HG02798 (cell line): ENCODE data around the gene ISYNA1.

Experiments
- ATAC-seq: cut with Tn5 transposase; IDR thresholded peaks from one replicate; pipeline ENCODE4 v1.9.1; 2021; ENCODE audit warnings: mild to moderate bottlenecking; ENCODE audit not compliant: unreplicated experiment, poor library complexity

ISYNA1 gene

GRCh38 chr19:18433015-18433691, 4.8 kb downstream of the ISYNA1 start:
- peak; percentile 25 for ATAC-seq

DNA sequence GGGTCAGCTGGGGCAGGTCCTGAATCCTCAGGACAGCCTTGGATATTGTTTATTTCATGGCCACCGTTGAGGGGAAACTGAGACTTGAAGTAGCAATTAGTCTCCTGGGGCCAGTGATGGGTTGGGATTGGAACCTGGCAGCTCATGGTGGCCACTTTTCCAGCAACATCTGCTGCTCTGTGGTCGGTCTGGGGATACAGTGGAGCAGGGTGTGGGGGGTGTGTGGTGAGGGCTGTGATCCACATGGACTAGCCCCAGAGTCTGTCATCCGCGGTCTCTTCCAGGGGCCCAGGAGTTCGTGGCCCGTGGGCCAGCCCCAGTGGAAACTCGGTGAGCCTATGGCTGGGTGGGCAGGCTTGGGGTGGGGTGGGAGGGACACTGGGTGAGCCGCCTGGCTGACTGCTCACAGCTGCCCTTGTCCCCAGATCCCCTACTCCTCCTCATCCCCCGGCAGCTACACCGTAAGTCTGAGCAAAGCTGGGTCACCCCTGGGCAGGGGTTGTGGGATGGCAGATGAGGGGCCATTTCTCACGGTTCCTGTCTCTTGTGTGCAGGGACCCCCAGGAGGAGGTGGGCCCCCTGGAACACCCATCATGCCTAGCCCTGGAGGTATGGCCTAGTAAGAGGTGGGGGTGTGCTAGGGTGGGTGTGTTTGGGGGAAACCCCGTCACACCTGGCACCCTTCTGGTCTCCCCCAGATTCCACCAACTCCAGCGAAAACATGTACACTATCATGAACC, 5.5 kb downstream of the ISYNA1 start:
- no peak for ATAC-seq

DNA sequence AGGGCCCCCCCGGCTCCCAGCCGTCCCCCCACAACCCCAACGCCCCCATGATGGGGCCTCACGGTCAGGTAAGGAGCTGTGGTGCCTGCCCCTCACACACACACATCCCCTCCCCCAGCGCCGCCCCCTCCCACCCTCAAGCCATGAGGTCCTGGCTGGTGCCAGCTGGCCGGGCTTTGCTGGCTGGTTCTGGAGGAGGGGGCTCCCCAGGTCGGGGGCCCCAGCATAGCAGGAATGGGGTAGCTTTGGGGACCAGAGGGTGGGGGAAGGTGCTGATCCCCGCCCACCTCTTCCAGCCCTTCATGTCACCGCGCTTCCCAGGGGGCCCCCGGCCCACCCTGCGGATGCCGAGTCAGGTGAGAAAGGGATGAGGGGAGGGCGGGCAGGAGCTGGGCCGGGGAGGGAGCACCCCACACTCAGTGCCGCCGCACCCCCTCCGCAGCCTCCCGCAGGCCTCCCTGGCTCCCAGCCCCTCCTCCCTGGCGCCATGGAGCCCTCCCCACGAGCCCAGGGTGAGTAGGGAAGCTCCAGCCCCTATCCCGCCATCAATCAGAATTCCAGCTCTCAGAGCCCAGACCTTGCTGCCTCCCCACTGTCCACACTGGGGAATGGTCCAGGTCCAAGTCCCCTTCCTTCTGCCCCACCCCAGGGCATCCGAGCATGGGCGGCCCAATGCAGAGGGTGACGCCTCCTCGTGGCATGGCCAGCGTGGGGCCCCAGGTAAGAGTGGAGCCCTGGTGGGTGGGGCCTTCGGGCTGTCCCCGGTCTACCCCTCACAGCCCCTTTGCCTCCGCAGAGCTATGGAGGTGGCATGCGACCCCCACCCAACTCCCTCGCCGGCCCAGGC, 6.4 kb downstream of the ISYNA1 start:
- ATAC-seq, result no peak

GRCh38 chr19:18430417-18431144, 7.4 kb downstream of the ISYNA1 start:
- ATAC-seq, result no peak

DNA sequence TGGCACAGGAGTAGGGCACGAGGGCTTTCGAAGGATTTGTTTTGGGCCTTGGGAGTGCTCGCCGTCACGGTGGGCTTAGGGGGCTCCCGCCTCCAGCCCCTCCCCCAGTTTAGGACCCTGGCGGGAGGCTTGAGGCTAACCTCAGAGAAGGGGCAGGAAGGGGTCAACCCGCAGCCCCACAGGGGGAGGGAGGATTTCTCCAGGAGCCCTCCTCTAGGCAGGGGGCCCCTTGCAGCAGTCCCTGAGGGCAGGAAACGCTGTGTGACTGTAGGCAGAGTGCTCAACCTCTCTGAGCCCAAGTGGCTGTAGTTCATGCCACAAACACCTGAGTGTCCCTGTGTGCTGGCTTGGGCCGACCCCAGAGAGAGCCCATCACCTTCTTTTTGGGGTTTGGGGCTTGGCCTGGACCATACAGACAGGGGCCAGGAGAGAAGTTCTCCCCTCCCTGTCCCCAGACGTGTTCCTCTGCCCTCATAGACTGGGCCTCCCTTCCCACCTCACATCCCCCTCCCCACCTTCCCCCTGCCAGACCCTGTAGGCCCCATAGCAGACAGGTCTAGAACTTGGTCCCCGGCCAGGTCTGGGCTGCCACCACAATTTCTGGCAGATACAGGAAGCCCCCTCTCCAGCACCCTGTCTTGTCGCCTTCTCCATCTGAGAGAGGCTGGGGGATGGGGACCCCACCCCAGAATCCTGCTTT, 8.1 kb downstream of the ISYNA1 start:
- ATAC-seq, result no peak

- ATAC-seq, result peak; percentile 66
Measured at GRCh38 chr19:18428787-18429674, 8.9 kb downstream of the ISYNA1 start.

DNA sequence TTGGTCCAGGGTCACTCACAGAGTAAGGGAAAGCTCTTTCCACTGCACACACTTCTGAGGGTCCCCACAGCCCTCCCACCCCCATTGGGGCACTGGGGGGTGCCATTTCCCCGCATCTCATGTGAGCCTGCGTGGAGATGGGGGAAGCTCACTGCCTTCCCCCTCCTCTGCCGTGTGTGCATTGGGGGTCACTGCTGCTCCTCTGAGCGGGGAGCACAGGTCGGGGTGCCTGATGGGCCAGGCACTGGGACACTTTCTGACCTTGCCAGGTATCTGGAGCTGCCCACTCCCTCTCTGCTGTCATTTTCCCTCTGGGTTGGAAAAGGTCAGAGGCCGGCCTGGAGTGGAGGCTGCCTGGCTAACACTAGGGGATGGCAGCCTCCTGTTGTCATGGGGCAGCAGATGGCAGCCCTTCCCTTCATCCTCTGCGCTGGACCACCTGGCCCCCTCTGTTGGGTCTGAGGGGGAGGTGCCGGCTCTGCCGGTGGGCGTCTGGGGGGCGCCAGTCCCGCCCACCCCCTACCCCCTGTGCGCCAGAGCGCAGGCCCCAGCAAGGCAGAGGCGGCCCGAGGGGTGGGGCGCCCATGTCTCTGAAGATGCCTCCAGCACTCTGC, 9.7 kb downstream of the ISYNA1 start:
- no peak for ATAC-seq

GRCh38 chr19:18427743-18428113, 10.2 kb downstream of the ISYNA1 start:
- ATAC-seq, result no peak

- ATAC-seq, result no peak
Measured at GRCh38 chr19:18427080-18427742, 10.7 kb downstream of the ISYNA1 start.

DNA sequence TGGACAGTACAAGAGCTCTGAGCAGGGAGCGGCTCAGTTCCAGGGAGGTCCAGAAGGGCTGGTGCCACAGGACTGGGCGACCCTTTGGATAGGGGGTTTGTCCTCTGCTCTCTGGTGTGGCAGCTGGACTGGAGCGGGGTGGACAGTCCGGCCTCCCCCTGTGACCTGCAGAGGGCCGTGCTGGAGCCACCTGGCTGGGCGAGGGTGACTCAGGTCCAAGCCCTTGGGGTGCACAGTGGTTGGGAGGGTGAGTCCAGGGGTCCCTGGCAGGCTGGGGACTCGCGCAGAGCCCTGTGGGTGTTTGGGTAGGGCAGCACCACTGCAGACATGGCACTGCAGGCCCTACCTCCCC, 11.5 kb downstream of the ISYNA1 start:
- ATAC-seq, result no peak

GRCh38 chr19:18425515-18426415, 12.2 kb downstream of the ISYNA1 start:
- ATAC-seq, result no peak

DNA sequence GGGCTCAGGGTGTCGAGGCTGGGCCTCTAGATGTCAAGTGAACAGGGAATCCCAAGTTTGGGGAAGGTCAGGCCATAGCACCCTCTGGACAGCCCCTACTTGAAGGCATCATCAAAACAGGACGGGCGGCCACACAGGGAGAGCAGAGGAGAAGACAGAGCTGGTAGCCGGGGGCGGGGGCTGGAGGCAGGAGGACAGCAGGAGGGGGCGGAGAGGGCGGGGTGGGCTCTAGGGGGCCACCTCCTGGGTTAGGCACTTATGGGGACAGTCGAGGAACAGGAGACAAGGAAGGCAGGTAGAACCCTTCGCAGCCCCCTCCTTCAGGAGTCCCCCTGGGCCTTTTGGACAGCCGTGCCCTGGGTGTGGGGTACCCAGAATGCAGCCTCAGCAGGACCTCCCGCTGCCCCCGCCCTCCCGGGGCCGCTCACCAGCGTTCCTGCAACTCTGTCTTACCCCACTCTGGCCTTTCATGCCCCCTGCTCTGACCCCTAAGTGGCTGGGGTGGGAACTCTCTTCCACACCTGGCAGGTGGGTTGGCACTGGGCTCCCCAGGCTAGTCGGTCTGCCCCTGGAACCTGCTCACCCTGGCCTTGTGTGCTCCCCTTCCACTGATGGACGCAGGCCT, 12.9 kb downstream of the ISYNA1 start:
- no peak for ATAC-seq

DNA sequence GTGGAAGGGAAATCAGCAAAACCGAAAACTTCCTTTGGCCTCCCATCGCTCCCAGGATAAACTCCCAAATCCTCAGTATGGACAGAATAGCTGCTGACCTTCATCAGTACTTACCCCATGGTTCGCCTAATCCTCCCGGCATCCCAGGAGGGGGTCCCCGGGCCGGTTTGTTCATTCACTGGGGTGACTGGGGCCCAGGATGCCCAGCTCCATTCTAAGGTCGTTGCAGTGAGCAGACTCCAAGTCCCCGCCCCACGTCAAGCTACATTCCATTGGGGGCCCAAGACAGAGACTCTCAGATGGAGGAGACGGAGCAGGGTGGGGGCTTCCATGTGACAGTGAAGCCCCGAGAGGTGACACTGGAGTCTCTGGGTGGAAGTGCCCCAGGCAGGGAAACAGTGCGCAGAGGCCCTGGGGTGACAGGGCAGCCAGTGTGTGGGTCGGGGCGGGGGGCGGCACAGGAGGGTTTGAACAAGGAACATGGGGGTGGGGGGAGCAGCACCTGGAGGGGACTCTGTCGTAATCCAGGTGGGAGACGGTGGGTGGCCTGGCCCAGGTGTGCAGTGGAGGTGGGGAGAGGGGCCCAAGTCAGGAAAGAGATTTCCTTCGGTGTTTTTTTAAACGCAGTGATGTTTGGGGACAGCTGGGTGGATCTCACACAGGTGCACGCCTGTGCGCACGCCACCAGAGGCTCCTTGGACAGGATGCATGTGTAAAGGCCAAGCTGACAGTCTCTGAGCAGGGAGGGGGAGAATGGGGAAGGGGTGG, 13.6 kb downstream of the ISYNA1 start:
- no peak for ATAC-seq

- no peak for ATAC-seq
Measured at GRCh38 chr19:18423258-18424020, 14.5 kb downstream of the ISYNA1 start.

DNA sequence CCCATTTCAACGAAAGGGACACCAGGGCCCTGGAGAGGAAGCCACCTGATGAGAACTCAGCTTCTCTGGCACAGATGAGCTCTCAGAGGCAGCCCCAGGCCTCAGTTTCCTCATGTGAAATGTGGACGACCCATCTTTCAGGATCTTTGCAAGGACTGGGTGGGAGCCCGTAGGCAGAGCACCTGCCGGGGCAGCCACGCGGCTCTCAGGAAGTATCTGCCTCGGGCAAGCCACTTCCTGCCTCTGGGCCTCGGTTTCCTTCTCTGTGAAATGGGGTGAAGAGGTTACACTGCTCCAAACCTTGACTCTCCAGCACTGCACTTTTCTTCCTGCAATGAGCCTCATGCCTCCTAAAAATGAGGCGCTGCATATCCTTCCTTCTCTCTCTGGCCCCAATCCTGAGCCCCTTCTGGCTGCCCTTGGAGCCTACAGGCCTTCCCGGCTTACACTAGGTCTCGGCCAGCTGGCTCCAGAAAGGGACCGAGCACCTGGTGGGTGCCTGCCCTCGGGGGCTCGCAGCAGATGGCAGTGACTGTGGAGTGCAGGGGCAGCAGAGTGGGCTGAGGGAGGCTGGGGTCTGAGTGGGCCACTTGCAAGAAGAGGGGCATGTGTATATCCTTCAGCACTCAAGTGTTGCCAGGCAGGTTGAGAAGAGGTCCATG, 15.3 kb downstream of the ISYNA1 start:
- ATAC-seq, result no peak
